Activated effector memory CD4-positive, alpha-beta T cell treated with Interleukin-2 at 50 U/mL for 16 hours (primary cell): Measurements from ENCODE around the gene HNF4A.

Source experiments
- DNase-seq: peaks from one replicate; pipeline ENCODE4 v3.0.0-alpha.2; 2020

Gene HNF4A

DNA sequence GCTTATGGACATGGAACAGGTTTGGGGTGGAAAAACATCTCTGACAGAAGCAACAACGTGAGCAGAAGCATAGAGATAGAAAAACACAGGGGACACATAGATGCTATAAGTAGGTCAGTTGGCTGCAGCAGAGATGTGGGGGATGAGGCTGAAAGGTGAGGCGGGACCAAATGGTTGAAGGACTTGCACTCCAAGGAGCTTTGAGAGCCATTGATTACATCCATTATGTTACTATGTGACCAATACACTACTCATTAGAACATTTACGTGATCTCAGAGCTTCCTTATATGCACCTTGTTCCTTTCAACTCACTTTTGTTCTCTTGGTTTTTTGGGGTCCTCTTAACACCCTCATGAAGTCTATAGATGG is 72.3 kb downstream of the HNF4A start:
- DNase-seq, result no peak

DNA sequence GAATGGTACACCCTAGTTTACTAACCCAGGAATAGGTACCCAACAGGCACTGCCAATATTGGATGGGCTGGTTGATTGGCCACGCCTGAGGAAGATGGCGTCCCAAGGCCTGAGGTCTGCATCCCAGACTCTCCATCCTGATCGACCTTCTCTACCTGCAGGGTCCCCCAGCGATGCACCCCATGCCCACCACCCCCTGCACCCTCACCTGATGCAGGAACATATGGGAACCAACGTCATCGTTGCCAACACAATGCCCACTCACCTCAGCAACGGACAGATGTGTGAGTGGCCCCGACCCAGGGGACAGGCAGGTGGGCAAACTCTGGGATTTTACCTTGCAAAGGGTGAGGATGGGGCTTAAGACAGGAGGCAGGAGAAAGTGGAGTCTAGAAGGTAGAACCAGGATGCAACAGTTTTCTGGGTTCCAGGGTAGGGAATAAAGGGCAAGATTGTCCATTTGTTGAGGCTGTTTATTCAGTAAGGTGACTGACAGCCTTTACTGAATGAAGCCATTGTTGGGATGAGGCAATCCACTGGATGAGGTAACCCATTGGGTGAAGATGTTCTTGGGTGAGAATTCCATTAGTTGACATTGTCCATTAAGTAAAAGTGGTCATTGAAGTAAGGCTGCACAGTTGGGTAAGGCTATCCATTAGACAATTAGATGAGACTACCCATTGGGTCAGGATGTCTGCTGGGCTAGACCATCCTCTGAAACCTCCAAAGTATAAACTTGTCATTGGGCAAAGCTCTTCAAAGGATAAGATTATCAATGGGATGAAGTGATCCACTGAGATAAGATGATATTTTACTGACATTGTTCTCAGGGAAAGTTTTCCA is 72.9 kb downstream of the HNF4A start:
- DNase-seq, result no peak

DNA sequence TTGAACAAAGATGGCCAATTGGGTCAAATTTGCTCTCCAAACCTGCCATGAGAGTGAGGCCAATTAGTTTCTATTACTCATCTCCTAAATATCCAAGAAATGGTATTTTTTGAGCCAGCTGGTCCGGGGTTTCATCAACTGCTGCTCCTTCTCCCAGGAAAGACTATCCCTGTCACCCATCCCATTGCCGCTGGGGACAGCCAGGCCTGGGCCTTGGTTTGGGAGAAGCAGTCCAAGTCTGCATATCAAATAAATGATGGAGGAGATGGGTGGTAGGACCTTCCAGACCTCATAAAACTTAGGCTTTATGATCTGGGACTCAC is 73.5 kb downstream of the HNF4A start:
- DNase-seq, result no peak

DNA sequence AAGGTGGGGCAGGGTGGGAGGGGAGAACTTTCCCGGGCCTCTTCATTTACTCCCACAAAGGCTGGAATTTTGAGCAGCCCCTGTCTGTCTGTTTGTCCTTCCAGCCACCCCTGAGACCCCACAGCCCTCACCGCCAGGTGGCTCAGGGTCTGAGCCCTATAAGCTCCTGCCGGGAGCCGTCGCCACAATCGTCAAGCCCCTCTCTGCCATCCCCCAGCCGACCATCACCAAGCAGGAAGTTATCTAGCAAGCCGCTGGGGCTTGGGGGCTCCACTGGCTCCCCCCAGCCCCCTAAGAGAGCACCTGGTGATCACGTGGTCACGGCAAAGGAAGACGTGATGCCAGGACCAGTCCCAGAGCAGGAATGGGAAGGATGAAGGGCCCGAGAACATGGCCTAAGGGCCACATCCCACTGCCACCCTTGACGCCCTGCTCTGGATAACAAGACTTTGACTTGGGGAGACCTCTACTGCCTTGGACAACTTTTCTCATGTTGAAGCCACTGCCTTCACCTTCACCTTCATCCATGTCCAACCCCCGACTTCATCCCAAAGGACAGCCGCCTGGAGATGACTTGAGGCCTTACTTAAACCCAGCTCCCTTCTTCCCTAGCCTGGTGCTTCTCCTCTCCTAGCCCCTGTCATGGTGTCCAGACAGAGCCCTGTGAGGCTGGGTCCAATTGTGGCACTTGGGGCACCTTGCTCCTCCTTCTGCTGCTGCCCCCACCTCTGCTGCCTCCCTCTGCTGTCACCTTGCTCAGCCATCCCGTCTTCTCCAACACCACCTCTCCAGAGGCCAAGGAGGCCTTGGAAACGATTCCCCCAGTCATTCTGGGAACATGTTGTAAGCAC is 74.1 kb downstream of the HNF4A start:
- no peak for DNase-seq

DNA sequence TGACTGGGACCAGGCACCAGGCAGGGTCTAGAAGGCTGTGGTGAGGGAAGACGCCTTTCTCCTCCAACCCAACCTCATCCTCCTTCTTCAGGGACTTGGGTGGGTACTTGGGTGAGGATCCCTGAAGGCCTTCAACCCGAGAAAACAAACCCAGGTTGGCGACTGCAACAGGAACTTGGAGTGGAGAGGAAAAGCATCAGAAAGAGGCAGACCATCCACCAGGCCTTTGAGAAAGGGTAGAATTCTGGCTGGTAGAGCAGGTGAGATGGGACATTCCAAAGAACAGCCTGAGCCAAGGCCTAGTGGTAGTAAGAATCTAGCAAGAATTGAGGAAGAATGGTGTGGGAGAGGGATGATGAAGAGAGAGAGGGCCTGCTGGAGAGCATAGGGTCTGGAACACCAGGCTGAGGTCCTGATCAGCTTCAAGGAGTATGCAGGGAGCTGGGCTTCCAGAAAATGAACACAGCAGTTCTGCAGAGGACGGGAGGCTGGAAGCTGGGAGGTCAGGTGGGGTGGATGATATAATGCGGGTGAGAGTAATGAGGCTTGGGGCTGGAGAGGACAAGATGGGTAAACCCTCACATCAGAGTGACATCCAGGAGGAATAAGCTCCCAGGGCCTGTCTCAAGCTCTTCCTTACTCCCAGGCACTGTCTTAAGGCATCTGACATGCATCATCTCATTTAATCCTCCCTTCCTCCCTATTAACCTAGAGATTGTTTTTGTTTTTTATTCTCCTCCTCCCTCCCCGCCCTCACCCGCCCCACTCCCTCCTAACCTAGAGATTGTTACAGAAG is 75.0 kb downstream of the HNF4A start:
- DNase-seq, result no peak

DNA sequence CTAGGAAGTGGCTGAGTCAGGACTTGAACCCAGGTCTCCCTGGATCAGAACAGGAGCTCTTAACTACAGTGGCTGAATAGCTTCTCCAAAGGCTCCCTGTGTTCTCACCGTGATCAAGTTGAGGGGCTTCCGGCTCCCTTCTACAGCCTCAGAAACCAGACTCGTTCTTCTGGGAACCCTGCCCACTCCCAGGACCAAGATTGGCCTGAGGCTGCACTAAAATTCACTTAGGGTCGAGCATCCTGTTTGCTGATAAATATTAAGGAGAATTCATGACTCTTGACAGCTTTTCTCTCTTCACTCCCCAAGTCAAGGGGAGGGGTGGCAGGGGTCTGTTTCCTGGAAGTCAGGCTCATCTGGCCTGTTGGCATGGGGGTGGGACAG is 75.6 kb downstream of the HNF4A start:
- no peak for DNase-seq

DNA sequence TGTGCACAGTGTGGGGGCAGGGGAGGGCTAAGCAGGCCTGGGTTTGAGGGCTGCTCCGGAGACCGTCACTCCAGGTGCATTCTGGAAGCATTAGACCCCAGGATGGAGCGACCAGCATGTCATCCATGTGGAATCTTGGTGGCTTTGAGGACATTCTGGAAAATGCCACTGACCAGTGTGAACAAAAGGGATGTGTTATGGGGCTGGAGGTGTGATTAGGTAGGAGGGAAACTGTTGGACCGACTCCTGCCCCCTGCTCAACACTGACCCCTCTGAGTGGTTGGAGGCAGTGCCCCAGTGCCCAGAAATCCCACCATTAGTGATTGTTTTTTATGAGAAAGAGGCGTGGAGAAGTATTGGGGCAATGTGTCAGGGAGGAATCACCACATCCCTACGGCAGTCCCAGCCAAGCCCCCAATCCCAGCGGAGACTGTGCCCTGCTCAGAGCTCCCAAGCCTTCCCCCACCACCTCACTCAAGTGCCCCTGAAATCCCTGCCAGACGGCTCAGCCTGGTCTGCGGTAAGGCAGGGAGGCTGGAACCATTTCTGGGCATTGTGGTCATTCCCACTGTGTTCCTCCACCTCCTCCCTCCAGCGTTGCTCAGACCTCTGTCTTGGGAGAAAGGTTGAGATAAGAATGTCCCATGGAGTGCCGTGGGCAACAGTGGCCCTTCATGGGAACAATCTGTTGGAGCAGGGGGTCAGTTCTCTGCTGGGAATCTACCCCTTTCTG is 76.2 kb downstream of the HNF4A start:
- DNase-seq, result no peak

DNA sequence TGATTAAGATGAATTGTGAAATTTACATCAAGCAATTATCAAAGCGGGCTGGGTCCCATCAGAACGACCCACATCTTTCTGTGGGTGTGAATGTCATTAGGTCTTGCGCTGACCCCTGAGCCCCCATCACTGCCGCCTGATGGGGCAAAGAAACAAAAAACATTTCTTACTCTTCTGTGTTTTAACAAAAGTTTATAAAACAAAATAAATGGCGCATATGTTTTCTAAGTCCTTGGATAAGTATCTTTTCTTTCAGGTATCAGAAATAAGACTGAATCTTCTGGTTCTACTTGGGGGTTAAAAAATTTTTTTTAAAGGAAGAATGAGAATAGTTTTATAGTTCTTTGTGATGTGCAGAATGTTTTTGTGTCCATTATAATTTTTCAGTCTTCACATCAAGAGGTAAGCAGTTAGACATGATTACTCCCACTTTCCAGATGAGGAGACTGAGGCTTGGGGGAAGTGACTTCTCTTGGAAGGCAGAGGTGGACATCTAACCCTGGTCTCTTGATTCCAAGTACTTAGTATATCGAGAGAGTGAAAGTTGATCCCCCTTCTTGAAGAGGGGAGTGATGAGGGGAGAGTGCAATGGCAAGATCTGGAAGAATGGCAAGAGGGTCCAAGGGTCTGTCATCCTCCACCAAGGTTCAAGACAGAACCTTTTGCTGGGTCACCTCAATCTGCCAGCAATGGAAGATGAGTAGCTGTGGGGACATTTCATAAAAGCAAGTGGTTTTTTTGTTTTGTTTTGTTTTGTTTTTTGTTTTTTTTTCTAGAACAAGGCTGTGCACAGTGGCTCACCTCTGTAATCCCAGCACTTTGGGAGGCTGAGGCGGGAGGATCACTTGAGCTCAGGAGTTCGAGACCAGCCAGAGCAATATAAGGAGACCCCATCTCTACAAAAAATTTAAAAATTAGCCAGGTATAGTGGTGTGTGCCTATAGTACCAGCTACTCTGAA is 77.4 kb downstream of the HNF4A start:
- no peak for DNase-seq

DNA sequence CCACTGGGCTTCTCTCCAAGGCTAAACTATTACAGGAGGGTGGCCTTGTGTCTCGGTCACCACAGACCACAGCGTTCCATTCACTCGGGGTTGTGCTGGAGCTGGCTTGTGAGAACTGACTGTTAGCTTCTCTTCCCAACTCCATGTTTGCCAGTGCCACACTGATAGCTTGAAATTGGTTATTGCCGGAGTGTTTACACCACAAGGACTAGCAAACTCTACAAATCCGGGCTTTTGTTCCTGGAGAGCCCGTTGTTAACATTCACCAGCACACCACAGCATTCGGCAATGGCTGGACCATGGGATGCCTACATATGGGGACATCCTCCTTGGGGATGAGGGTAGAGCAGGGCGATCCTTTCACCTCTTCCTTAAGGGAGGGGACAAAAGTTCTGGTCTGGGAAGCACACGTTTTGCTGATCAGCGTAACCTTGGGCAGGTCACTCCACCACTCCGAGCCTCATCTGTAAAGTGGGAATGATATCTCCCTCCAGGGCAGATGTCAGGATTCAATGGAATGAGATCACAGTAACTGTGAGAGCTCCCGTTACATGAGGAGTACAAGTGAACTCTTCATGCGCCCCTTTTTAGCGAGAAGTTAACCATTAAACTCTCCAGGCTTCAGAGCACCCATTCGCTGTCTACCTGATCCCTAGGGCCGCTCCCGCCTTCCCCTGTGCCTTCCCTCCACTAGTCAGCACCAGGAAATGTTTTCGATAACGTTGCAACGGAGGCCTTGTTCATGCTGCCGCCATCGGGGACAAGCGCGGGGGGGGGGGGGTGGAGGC is 78.4 kb downstream of the HNF4A start:
- no peak for DNase-seq

DNA sequence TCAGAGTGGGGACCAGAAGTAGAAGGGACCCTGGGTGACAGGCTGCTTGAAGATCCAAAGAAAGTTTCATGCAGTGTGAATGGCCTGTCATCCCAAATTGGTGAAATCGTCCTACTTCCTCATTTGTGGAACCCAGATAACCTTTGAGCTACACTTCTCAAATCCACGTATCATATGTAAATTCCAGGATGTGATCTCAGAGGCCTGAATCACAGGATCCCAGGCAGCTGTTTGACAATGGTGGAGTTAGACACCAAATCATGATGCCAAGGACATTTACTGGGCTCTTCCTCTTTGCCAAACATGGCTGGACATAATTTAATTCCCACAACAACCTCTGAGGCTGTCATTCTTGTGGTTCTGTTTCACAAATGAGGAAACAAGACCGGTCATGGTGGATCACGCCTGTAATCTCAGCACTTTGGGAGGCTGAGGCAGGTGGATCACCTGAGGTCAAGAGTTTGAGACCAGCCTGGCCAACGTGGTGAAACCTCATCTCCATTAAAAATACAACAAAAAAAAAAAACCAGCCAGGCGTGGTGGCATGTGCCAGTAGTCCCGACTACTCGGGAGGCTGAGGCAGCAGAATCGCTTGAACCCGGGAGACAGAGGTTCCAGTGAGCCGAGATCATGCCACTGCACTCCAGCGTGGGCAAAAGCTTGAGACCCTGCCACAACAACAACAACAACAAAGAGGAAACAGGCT is 80.3 kb downstream of the HNF4A start:
- DNase-seq, result no peak

DNA sequence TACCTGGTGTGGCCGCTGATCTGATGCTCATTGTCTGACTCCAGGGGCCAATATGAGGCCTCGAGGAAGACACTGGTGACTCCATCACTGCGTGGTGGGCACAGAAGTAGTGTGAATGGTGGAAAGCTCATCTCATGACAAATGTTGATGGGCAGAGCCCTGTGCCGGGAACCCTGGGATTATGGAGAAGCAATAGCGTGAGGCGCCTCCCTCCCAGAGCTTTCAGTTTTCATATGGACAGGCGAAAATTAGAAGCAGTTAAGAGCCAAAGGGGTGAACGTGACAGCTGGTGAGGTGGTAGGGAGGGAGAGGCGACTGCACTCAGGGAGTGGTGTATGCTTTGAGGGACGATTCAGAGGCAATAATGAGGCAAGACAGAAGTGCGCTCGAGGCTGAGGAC is 80.9 kb downstream of the HNF4A start:
- no peak for DNase-seq

DNA sequence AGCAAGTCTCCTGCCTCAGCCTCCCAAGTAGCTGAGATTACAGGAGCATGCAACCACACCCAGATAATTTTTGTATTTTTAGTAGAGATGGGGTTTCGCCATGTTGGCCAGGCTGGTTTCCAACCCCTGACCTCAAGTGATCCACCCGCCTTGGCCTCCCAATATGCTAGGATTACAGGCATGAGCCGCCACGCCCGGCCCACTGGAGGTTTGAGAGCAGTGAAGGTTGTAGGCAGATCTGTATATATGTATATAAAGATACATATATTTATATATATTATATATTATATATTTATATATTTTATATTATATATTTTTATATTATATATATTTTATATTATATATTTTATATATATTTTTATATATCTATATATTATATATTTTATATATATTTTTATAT is 82.0 kb downstream of the HNF4A start:
- DNase-seq, result no peak

DNA sequence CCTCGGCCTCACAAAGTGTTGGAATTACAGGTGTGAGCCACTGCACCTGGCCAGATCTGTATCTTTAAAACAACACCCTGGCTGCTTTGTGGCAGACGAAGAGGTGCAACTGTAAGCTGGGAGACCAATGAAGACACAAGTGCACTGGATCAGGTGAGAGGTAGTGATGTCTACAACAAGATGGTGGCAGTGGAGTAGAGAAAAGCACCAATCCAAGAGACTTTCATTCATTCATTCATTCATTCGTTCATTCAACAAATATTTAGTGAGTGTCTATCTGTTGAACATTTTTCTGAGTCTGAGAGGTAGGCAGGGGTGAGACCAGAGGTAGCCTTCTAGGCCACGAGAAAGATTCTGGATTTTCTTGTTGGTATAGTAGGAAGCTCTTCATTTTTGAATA is 83.3 kb downstream of the HNF4A start:
- DNase-seq, result no peak

DNA sequence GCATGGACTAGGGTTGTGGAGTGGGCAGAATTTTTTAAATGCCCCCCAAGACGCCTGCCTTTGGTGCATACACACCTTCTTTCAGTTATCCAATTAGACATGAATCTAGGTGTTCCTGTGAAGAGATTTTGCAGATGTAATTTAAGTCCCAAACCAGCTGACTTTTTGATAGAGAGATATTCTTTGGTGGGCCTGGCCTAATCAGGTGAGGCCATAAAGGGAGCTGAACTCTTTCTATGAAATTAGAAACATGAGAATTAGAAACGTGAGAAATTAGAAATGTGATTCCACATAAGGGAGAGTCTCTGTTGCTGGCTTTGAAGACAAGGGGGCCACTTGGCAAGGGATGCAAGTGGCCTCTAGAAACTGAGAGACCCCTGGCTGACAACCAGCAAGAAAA is 83.8 kb downstream of the HNF4A start:
- no peak for DNase-seq

DNA sequence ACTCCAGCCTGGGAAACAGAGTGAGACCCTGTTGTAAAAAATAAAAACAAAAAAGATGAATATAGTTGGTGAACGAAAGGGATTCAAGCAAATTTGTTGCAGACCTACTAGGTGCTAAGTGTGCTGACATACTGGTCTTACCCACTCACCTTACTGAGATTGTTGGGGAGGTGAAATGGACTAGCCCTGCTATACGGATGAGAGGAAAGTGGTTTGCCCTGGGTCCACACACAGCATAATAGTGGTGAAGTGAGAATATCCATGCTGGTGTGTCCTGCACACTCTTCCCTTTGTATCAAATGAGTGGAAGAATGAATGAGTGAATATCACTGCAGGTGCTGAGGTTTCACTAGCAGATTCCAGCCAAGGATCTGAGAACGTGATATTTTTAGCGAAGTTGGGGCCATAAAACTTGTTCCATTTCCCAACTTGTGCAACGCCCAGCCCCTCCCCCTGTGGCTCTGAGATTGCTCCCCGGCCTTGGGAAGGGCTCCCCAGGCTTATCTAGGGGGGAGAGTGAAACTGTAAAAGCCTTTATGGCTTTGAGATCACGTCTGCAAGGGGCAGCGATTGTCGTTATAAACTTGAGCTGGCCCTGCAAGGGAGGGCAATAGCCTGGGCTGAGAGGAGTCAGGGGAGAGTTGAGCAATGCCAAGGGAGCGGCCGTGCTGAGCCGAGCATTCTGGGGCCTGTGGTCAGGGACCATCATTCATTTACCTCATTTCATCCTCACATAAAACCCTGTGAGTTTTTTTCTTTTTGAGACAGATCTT is 87.0 kb downstream of the HNF4A start:
- DNase-seq, result no peak

DNA sequence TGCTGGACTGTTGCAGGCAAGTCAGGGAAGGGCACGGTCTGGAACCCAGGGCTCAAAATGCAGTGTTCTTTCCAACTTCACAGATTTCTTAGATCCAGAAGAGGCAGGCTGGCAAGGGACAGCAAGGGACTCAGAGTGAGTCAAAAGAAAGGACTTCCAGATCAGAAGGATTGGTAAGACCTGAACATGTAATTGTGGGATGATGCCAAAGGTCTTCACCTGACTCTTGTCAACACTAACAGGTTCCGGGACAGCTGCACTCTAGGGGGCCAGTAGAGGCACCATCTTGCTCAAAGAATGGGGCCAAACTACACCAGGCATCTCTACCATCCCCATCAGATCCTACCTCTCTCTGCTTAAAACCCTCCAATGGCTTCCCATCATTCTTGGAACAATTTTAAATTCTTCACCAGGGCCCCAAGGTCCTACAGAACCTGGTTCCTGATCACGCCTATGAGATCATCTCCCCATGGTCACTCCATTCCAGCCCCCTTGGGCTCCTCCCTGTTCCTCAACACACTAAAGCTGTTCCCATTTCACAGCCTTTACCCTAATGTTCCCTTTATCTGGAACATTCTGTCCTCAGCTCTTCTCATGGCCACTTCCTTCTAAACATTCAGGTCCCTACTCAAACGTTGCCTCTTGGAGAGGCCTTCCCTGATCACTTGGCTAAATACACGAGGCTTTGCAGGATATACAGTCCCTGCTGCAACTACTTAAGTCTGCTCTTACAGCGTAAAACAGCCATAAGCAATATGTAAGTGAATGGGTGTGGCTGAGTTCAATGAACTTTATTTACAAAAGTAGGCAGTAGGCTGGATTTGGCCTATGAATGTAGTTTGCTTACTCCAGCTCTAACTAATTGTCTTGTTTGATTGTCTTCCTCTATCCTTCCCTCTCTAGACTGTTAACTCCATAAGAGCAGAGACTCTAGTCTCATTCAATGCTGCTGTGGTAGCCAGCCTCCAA is 90.5 kb downstream of the HNF4A start:
- no peak for DNase-seq

DNA sequence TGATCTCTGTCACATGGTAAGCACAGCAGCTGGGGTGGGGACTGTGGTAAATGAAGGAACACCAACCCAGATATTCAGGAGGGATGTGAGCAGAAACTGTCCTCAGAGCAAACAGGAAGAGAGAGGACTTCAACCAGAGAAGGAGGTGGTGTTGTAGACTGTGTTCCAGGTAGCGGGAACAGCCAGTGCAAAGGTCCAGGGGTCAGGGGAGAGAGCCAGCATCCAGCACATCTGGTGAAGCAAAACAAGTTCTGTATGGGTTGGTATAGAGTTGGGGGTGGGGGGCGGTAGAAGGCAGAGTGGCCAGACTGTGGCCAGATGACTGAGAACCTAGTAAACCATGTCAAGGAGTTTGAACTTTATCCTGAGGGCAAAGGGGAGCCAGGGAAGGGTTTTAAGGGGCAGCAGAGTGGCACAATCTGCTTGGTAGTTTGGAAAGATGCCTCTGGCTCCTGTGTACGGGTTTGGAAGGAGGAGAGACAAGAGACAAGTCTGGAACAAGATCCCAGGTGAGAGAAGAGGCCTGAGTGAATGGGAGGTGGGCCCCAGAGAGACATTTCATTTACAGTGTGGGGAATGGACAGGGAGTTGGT is 92.4 kb downstream of the HNF4A start:
- DNase-seq, result no peak
